ENCODE results near the gene NOXA1. TPM values are rescaled to one million over a fixed set of nuclear protein-coding genes. Genes with fewer than 3 reads are reported as not detected.
A peak's percentile ranks its signal among the peaks of the same experiment; 100 is the strongest.

The NOXA1 gene
- total RNA-seq, 1 experiment from 2014 or later: 0.28 TPM

GRCh38 chr9:137416563-137417151, 6.5 kb upstream of the NOXA1 start:
- Histone ChIP-seq H3K4me3 (ENCODE audit: low read depth, low read length, poor library complexity, severe bottlenecking) (peak overlapping the region; percentile 46), H3K9me3 (ENCODE audit: low read depth, low read length, poor library complexity, severe bottlenecking) (no peaks in the 10 kb centered on the region), H3K27me3 (replicated peaks; ENCODE audit: insufficient read depth, low read depth, low read length, poor library complexity) (no peaks in the 10 kb centered on the region), H3K36me3 (ENCODE audit: insufficient read depth, low read length, poor library complexity, severe bottlenecking) (no peaks in the 10 kb centered on the region), H3K27ac (ENCODE audit: low read depth, low read length, poor library complexity, severe bottlenecking) (no peak overlapping the region), H3K4me1 (ENCODE audit: insufficient read depth, low read length, poor library complexity, severe bottlenecking) (peaks cover 8% of the 10 kb centered on the region)
- TF ChIP-seq, protein P1, sequence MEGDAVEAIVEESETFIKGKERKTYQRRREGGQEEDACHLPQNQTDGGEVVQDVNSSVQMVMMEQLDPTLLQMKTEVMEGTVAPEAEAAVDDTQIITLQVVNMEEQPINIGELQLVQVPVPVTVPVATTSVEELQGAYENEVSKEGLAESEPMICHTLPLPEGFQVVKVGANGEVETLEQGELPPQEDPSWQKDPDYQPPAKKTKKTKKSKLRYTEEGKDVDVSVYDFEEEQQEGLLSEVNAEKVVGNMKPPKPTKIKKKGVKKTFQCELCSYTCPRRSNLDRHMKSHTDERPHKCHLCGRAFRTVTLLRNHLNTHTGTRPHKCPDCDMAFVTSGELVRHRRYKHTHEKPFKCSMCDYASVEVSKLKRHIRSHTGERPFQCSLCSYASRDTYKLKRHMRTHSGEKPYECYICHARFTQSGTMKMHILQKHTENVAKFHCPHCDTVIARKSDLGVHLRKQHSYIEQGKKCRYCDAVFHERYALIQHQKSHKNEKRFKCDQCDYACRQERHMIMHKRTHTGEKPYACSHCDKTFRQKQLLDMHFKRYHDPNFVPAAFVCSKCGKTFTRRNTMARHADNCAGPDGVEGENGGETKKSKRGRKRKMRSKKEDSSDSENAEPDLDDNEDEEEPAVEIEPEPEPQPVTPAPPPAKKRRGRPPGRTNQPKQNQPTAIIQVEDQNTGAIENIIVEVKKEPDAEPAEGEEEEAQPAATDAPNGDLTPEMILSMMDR (conservative IDR thresholded peaks at IDR 0.05; ENCODE audit: low read depth, low read length): no peak
- no peak for TF ChIP-seq EZH2 (IDR thresholded peaks at IDR 0.05; ENCODE audit: borderline replicate concordance, low read depth, low read length, poor library complexity, severe bottlenecking)
- no TSS peak for BruUV-seq (replicated peaks)
- POLR2A ChIA-PET (ENCODE audit: low non-redundant PET): no interaction called here
- no peak for DNase-seq (ENCODE audit: low spot score)
- intact Hi-C loops (cut with micrococcal nuclease; ENCODE audit: unreplicated experiment): no loop called here
- CTCF ChIA-PET: no interaction called here

- peak overlapping the region; percentile 47 for H3K27ac ChIP-seq (ENCODE audit: low read depth, low read length, poor library complexity, severe bottlenecking)
- peaks cover under 1% of the 10 kb centered on the region for H3K4me1 ChIP-seq (ENCODE audit: insufficient read depth, low read length, poor library complexity, severe bottlenecking)
- TF ChIP-seq, protein P1 (conservative IDR thresholded peaks at IDR 0.05; ENCODE audit: low read depth, low read length): no peak
- TF ChIP-seq EZH2 (IDR thresholded peaks at IDR 0.05; ENCODE audit: borderline replicate concordance, low read depth, low read length, poor library complexity, severe bottlenecking): no peak
- no peaks in the 10 kb centered on the region for H3K27me3 ChIP-seq (replicated peaks; ENCODE audit: insufficient read depth, low read depth, low read length, poor library complexity)
- POLR2A ChIA-PET (ENCODE audit: low non-redundant PET): no interaction called here
- H3K4me3 ChIP-seq (ENCODE audit: low read depth, low read length, poor library complexity, severe bottlenecking): peak overlapping the region; percentile 46
- intact Hi-C loops (cut with micrococcal nuclease; ENCODE audit: unreplicated experiment): no loop called here
- DNase-seq (ENCODE audit: low spot score): no peak
- no peaks in the 10 kb centered on the region for H3K9me3 ChIP-seq (ENCODE audit: low read depth, low read length, poor library complexity, severe bottlenecking)
- H3K36me3 ChIP-seq (ENCODE audit: insufficient read depth, low read length, poor library complexity, severe bottlenecking): no peaks in the 10 kb centered on the region
- BruUV-seq (replicated peaks): no TSS peak
- CTCF ChIA-PET: no interaction called here
Measured at GRCh38 chr9:137417161-137418021, 5.8 kb upstream of the NOXA1 start.

- TF ChIP-seq, protein P1 (conservative IDR thresholded peaks at IDR 0.05; ENCODE audit: low read depth, low read length): no peak
- no peak for TF ChIP-seq EZH2 (IDR thresholded peaks at IDR 0.05; ENCODE audit: borderline replicate concordance, low read depth, low read length, poor library complexity, severe bottlenecking)
- POLR2A ChIA-PET (ENCODE audit: low non-redundant PET): no interaction called here
- no peak for DNase-seq (ENCODE audit: low spot score)
- Histone ChIP-seq H3K4me3 (ENCODE audit: low read depth, low read length, poor library complexity, severe bottlenecking) (peak overlapping the region; percentile 97), H3K4me1 (ENCODE audit: insufficient read depth, low read length, poor library complexity, severe bottlenecking) (no peaks in the 10 kb centered on the region), H3K9me3 (ENCODE audit: low read depth, low read length, poor library complexity, severe bottlenecking) (no peaks in the 10 kb centered on the region), H3K27ac (ENCODE audit: low read depth, low read length, poor library complexity, severe bottlenecking) (peak overlapping the region; percentile 72), H3K27me3 (replicated peaks; ENCODE audit: insufficient read depth, low read depth, low read length, poor library complexity) (no peaks in the 10 kb centered on the region), H3K36me3 (ENCODE audit: insufficient read depth, low read length, poor library complexity, severe bottlenecking) (no peaks in the 10 kb centered on the region)
- intact Hi-C loops (cut with micrococcal nuclease; ENCODE audit: unreplicated experiment): no loop called here
- TSS peak; percentile 67 for BruUV-seq (replicated peaks)
- CTCF ChIA-PET: interaction anchor here (0.9 to 1.1 kb wide), 2 partner anchors 22 to 136 kb away, joined by 4 to 7 read pairs; no protein-coding TSS in a partner anchor
Measured at GRCh38 chr9:137421838-137422603, 1.2 kb upstream of the NOXA1 start.
